HCT116 (cell line): Measurements from ENCODE around the gene TRPM3. TPM values are rescaled to one million over a fixed set of nuclear protein-coding genes. Genes with fewer than 3 reads are reported as not detected.

Experiments
- ATAC-seq: fragments of 200-7000 bp; cut with Tn5 transposase; 2 replicates; pipeline ENCODE4 v1.9.1; 2020; ENCODE audit warnings: mild to moderate bottlenecking, moderate library complexity
- BruUV-seq: library from RNA; stranded (reverse); fragments of 400-500 nt; replicated peaks from 2 replicates; lab custom pipeline; 2021; lab: Mats Ljungman, UMichigan
- CTCF ChIA-PET: fragments of 300-600 bp; sonication (Branson Sonifier 250); formaldehyde crosslinking; loops from one replicate; lab custom pipeline; 2021; ENCODE audit warnings: antibody characterized with exemption; lab: Charles Lee
- POLR2A ChIA-PET: fragments of 300-600, 350-600 bp; sonication (Branson Sonifier 250); formaldehyde crosslinking; loops from one replicate; lab custom pipeline; 2021; ENCODE audit warnings: antibody characterized with exemption; lab: Charles Lee
- RAD21 ChIA-PET, 2 experiments: fragments of 300-600 bp; sonication (Branson Sonifier 250); formaldehyde crosslinking; loops; one replicate each; lab custom pipeline; 2023; ENCODE audit warnings: low total read pairs in 2 of 2; ENCODE audit not compliant: uncharacterized antibody in 2 of 2, unreplicated experiment in 2 of 2, low non-redundant PET in 1 of 2; lab: Charles Lee
- DNase-seq: peaks from one replicate; pipeline ENCODE4 v3.0.0-alpha.2; 2010; ENCODE audit warnings: low read depth, low spot score
- H2AFZ ChIP-seq: fragments of 200-600 bp; shearing (Covaris generic), sonication (generic); 2 replicates; pipeline ENCODE4 v1.6.1; 2017; ENCODE audit warnings: low read depth, mixed run types, mixed read lengths, antibody characterized with exemption, low read length; ENCODE audit not compliant: poor library complexity, severe bottlenecking
- H3K27ac ChIP-seq: 2 replicates; pipeline ENCODE4 v1.5.1; 2012; ENCODE audit warnings: low read depth, low read length
- H3K27me3 ChIP-seq: fragments of 200-600 bp; sonication (generic); 2 replicates; pipeline ENCODE4 v1.6.1; 2016; ENCODE audit warnings: mixed run types, low read length, mixed read lengths; ENCODE audit not compliant: insufficient read depth
- H3K36me3 ChIP-seq, 2 experiments: fragments of 200-500 bp in 1 of 2; fragments of 200-600 bp in 1 of 2; sonication (Bioruptor generic) in 1 of 2; sonication (generic) in 1 of 2; 2 replicates each; pipeline versions ENCODE4 v1.5.1 to v1.6.1; 2014 to 2016; ENCODE audit warnings: low read length in 2 of 2, inconsistent platforms in 1 of 2, mixed read lengths in 1 of 2, mixed run types in 1 of 2; ENCODE audit not compliant: insufficient read depth in 2 of 2, control insufficient read depth in 1 of 2
- H3K4me1 ChIP-seq, 2 experiments: fragments of 200-600 bp in 1 of 2; sonication (generic) in 1 of 2; 2 replicates each; pipeline versions ENCODE4 v1.5.1 to v1.6.1; 2012 to 2017; ENCODE audit warnings: low read length in 2 of 2, inconsistent platforms in 1 of 2, mild to moderate bottlenecking in 1 of 2, mixed read lengths in 1 of 2, mixed run types in 1 of 2, moderate library complexity in 1 of 2; ENCODE audit not compliant: insufficient read depth in 2 of 2, control insufficient read depth in 1 of 2
- H3K4me2 ChIP-seq: fragments of 200-600 bp; sonication (generic); 2 replicates; pipeline ENCODE4 v1.6.1; 2017; ENCODE audit warnings: mixed run types, low read length, mixed read lengths
- H3K4me3 ChIP-seq, 2 experiments: fragments of 200-600 bp in 1 of 2; sonication (generic) in 1 of 2; replicated peaks in 1 of 2; 2 replicates each; pipeline ENCODE4 v1.5.1; 2011 to 2016; ENCODE audit warnings: low read length in 2 of 2, control low read depth in 1 of 2, low read depth in 1 of 2, mild to moderate bottlenecking in 1 of 2, mixed read lengths in 1 of 2, mixed run types in 1 of 2
- H3K79me2 ChIP-seq: fragments of 200-600 bp; sonication (generic); 2 replicates; pipeline ENCODE4 v1.6.1; 2017; ENCODE audit warnings: mild to moderate bottlenecking, mixed run types, low read length, moderate library complexity, mixed read lengths; ENCODE audit not compliant: insufficient read depth
- H3K9ac ChIP-seq: fragments of 200-600 bp; sonication (generic); 2 replicates; pipeline ENCODE4 v1.6.1; 2016; ENCODE audit warnings: low read length, mixed read lengths
- H3K9me2 ChIP-seq: fragments of 200-600 bp; sonication (generic), shearing (Covaris generic); 2 replicates; pipeline ENCODE4 v1.6.1; 2017; ENCODE audit warnings: mixed run types, mild to moderate bottlenecking, moderate library complexity; ENCODE audit not compliant: insufficient read depth
- H3K9me3 ChIP-seq, 2 experiments: fragments of 200-500 bp in 1 of 2; fragments of 200-600 bp in 1 of 2; sonication (Bioruptor generic) in 1 of 2; sonication (generic) in 1 of 2; 2 replicates each; pipeline ENCODE4 v1.6.1; 2014 to 2017; ENCODE audit warnings: low read length in 2 of 2, mixed read lengths in 2 of 2, inconsistent platforms in 1 of 2, low read depth in 1 of 2, mild to moderate bottlenecking in 1 of 2, mixed run types in 1 of 2, moderate library complexity in 1 of 2; ENCODE audit not compliant: control insufficient read depth in 1 of 2, insufficient read depth in 1 of 2
- H4K20me1 ChIP-seq: fragments of 200-600 bp; sonication (generic), shearing (Covaris generic); 2 replicates; pipeline ENCODE4 v1.6.1; 2017; ENCODE audit warnings: mixed run types, mild to moderate bottlenecking, moderate library complexity; ENCODE audit not compliant: insufficient read depth
- EGR1 ChIP-seq: IDR thresholded peaks from 2 replicates; pipeline ENCODE4 v1.6.1; 2012; ENCODE audit warnings: low read depth
- ELF1 ChIP-seq: IDR thresholded peaks from 2 replicates; pipeline ENCODE4 v1.6.1; 2012; ENCODE audit warnings: low read depth, borderline replicate concordance
- EZH2 ChIP-seq: fragments of 200-600 bp; sonication (generic); IDR thresholded peaks from 2 replicates; pipeline ENCODE4 v1.6.1; 2017; ENCODE audit warnings: antibody characterized with exemption, mixed run types
- FOSL1 ChIP-seq: IDR thresholded peaks from 2 replicates; pipeline ENCODE4 v1.6.1; 2012; ENCODE audit warnings: low read depth
- JUND ChIP-seq: IDR thresholded peaks from 2 replicates; pipeline ENCODE4 v1.6.1; 2012
- MAX ChIP-seq: IDR thresholded peaks from 2 replicates; pipeline ENCODE4 v1.6.1; 2012
- SIN3A ChIP-seq: IDR thresholded peaks from 2 replicates; pipeline ENCODE4 v1.6.1; 2012; ENCODE audit warnings: low read depth
- ZBTB33 ChIP-seq: IDR thresholded peaks from 2 replicates; pipeline ENCODE4 v1.6.1; 2011; ENCODE audit warnings: mild to moderate bottlenecking, low read length, moderate library complexity; ENCODE audit not compliant: insufficient replicate concordance; ENCODE audit errors: extremely low read depth
- ZFX ChIP-seq: fragments of 450-650 bp; IDR thresholded peaks from 2 replicates; pipeline ENCODE4 v1.6.1; 2017
- ZNF274 ChIP-seq: fragments of 200-500 bp; sonication (Bioruptor generic); IDR thresholded peaks from 2 replicates; pipeline ENCODE4 v1.6.1; 2014; ENCODE audit warnings: mild to moderate bottlenecking, low read depth, low read length, inconsistent platforms
- intact Hi-C: fragments of 100-400 bp; cut with micrococcal nuclease; formaldehyde crosslinking; loops from 2 replicates; pipeline ENCODE4 v1.10.0; 2022
- total RNA-seq: library from RNA; stranded (reverse); gene quantifications from one replicate; pipeline ENCODE4 v1.2.1, GENCODE V29; 2021; ENCODE audit not compliant: unreplicated experiment
- TF ChIP-seq, protein P1 (sequence below), 3 experiments: fragments of 200-600 bp in 1 of 3; sonication (generic) in 1 of 3; IDR thresholded peaks in 2 of 3; conservative IDR thresholded peaks in 1 of 3; 2 replicates each; pipeline ENCODE4 v1.5.1; 2012 to 2017; ENCODE audit warnings: low read depth in 2 of 3, low read length in 2 of 3, antibody characterized with exemption in 1 of 3, borderline replicate concordance in 1 of 3, control low read depth in 1 of 3, mild to moderate bottlenecking in 1 of 3, mixed read lengths in 1 of 3, mixed run types in 1 of 3, moderate library complexity in 1 of 3; ENCODE audit not compliant: insufficient read depth in 1 of 3
- TF ChIP-seq, protein P2 (sequence below): IDR thresholded peaks from 2 replicates; pipeline ENCODE4 v1.6.1; 2012; ENCODE audit warnings: low read depth

The TRPM3 gene
- total RNA-seq, 1 experiment from 2014 or later, result not detected

- TF ChIP-seq ZNF274 (no peak), FOSL1 (no peak), ZFX (no peak), ELF1 (no peak), MAX (no peak), EGR1 (no peak), ZBTB33 (no peak), JUND (no peak), EZH2 (no peak), SIN3A (no peak)
- TF ChIP-seq, protein P1, sequence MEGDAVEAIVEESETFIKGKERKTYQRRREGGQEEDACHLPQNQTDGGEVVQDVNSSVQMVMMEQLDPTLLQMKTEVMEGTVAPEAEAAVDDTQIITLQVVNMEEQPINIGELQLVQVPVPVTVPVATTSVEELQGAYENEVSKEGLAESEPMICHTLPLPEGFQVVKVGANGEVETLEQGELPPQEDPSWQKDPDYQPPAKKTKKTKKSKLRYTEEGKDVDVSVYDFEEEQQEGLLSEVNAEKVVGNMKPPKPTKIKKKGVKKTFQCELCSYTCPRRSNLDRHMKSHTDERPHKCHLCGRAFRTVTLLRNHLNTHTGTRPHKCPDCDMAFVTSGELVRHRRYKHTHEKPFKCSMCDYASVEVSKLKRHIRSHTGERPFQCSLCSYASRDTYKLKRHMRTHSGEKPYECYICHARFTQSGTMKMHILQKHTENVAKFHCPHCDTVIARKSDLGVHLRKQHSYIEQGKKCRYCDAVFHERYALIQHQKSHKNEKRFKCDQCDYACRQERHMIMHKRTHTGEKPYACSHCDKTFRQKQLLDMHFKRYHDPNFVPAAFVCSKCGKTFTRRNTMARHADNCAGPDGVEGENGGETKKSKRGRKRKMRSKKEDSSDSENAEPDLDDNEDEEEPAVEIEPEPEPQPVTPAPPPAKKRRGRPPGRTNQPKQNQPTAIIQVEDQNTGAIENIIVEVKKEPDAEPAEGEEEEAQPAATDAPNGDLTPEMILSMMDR (IDR thresholded peaks at IDR 0.05 in 2 of 3, conservative IDR thresholded peaks at IDR 0.05 in 1 of 3; ENCODE audit: borderline replicate concordance in 1 of 3, insufficient read depth in 1 of 3, low read depth in 2 of 3, low read length in 2 of 3), result no peak
- TF ChIP-seq, protein P2, sequence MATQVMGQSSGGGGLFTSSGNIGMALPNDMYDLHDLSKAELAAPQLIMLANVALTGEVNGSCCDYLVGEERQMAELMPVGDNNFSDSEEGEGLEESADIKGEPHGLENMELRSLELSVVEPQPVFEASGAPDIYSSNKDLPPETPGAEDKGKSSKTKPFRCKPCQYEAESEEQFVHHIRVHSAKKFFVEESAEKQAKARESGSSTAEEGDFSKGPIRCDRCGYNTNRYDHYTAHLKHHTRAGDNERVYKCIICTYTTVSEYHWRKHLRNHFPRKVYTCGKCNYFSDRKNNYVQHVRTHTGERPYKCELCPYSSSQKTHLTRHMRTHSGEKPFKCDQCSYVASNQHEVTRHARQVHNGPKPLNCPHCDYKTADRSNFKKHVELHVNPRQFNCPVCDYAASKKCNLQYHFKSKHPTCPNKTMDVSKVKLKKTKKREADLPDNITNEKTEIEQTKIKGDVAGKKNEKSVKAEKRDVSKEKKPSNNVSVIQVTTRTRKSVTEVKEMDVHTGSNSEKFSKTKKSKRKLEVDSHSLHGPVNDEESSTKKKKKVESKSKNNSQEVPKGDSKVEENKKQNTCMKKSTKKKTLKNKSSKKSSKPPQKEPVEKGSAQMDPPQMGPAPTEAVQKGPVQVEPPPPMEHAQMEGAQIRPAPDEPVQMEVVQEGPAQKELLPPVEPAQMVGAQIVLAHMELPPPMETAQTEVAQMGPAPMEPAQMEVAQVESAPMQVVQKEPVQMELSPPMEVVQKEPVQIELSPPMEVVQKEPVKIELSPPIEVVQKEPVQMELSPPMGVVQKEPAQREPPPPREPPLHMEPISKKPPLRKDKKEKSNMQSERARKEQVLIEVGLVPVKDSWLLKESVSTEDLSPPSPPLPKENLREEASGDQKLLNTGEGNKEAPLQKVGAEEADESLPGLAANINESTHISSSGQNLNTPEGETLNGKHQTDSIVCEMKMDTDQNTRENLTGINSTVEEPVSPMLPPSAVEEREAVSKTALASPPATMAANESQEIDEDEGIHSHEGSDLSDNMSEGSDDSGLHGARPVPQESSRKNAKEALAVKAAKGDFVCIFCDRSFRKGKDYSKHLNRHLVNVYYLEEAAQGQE, result no peak
- no peak for DNase-seq
- Histone ChIP-seq H2AFZ (no peak overlapping the region), H3K9ac (no peak overlapping the region), H4K20me1 (no peaks in the 10 kb centered on the region), H3K4me3 (no peak overlapping the region), H3K9me2 (no peaks in the 10 kb centered on the region), H3K79me2 (no peaks in the 10 kb centered on the region), H3K9me3 (no peaks in the 10 kb centered on the region), H3K36me3 (no peaks in the 10 kb centered on the region), H3K27me3 (peaks cover 90% of the 10 kb centered on the region), H3K4me2 (no peak overlapping the region), H3K4me1 (no peaks in the 10 kb centered on the region), H3K27ac (no peak overlapping the region)
- no TSS peak for BruUV-seq
- CTCF ChIA-PET, result no interaction called here
- ATAC-seq, result no peak
- POLR2A ChIA-PET, result no interaction called here
- intact Hi-C loops, result no loop called here
- RAD21 ChIA-PET, result no interaction called here
Measured at GRCh38 chr9:70859694-70860093, 261.7 kb downstream of the TRPM3 start.
